Adrenal gland (tissue), 5 donors: ENCODE measurements around the gene ABI1.

Experiments used
- POLR2A ChIP-seq, 2 donors: fragments of 450-650 bp; IDR thresholded peaks; one replicate each; pipeline ENCODE4 v1.6.1; 2017; ENCODE audit warnings: antibody characterized with exemption in 2 of 2, mild to moderate bottlenecking in 2 of 2, moderate library complexity in 1 of 2
- TF ChIP-seq, protein P1 (sequence below), 6 experiments: fragments of 450-650 bp in 4 of 6; fragments of 200-600 bp in 2 of 6; sonication (generic) in 1 of 6; IDR thresholded peaks; 1 replicate in 5 of 6; 2 replicates in 1 of 6; pipeline versions ENCODE4 v1.5.1 to v1.8.0; 2016 to 2021; ENCODE audit warnings: antibody characterized with exemption in 6 of 6, mild to moderate bottlenecking in 2 of 6, moderate library complexity in 1 of 6
- donor health status: DM: no; HTN: no; CAD: no.

DNA sequence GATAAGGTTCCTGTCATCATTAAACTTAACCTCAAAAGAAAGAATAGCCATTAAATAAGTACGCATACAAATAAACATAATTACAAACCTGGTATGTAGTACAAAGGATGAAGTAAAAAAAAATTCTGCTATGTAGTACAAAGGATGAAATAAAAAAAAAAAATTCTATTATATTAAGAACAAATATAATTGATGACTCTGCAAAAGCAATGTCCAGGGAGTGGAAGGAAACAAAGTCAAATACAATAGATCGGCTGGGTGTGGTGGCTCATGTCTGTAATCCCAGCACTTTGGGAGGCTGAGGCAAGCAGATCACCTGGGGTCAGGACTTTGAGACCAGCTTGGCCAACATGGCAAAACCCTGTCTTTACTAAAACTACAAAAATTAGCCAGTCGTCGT lies 56.9 kb downstream of the ABI1 start:
- TF ChIP-seq, protein P1, sequence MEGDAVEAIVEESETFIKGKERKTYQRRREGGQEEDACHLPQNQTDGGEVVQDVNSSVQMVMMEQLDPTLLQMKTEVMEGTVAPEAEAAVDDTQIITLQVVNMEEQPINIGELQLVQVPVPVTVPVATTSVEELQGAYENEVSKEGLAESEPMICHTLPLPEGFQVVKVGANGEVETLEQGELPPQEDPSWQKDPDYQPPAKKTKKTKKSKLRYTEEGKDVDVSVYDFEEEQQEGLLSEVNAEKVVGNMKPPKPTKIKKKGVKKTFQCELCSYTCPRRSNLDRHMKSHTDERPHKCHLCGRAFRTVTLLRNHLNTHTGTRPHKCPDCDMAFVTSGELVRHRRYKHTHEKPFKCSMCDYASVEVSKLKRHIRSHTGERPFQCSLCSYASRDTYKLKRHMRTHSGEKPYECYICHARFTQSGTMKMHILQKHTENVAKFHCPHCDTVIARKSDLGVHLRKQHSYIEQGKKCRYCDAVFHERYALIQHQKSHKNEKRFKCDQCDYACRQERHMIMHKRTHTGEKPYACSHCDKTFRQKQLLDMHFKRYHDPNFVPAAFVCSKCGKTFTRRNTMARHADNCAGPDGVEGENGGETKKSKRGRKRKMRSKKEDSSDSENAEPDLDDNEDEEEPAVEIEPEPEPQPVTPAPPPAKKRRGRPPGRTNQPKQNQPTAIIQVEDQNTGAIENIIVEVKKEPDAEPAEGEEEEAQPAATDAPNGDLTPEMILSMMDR (IDR thresholded peaks at IDR 0.05) = no peak
- TF ChIP-seq POLR2A (IDR thresholded peaks at IDR 0.05) = no peak
